Neural cell (in vitro differentiated cells): ENCODE results near the gene PPM1D.

Source experiments
- EP300 ChIP-seq: fragments of 450-650 bp; conservative IDR thresholded peaks from 2 replicates; pipeline ENCODE4 v1.6.1; 2014; ENCODE audit warnings: antibody characterized with exemption, mild to moderate bottlenecking, moderate library complexity; ENCODE audit not compliant: poor library complexity, severe bottlenecking
- EZH2 ChIP-seq: fragments of 200-600, 300-800 bp; shearing (Covaris generic), sonication (generic); IDR thresholded peaks from 2 replicates; pipeline ENCODE4 v1.6.1; 2014; ENCODE audit warnings: antibody characterized with exemption, low read length, borderline replicate concordance, mild to moderate bottlenecking; ENCODE audit not compliant: insufficient read depth, poor library complexity, severe bottlenecking
- MXI1 ChIP-seq: fragments of 450-650 bp; conservative IDR thresholded peaks from 2 replicates; pipeline ENCODE4 v1.6.1; 2014; ENCODE audit warnings: antibody characterized with exemption, mild to moderate bottlenecking; ENCODE audit not compliant: poor library complexity, severe bottlenecking
- POLR2AphosphoS5 ChIP-seq: IDR thresholded peaks from 2 replicates; pipeline ENCODE4 v1.6.1; 2012
- RAD21 ChIP-seq: fragments of 450-650 bp; conservative IDR thresholded peaks from 2 replicates; pipeline ENCODE4 v1.6.1; 2014; ENCODE audit warnings: antibody characterized with exemption, mild to moderate bottlenecking, moderate library complexity
- REST ChIP-seq: IDR thresholded peaks from 2 replicates; pipeline ENCODE4 v1.6.1; 2012; ENCODE audit warnings: borderline replicate concordance
- TAF1 ChIP-seq: IDR thresholded peaks from 2 replicates; pipeline ENCODE4 v1.6.1; 2012; ENCODE audit warnings: low read depth
- TF ChIP-seq, protein P1 (sequence below): fragments of 450-650 bp; IDR thresholded peaks from 2 replicates; pipeline ENCODE4 v1.5.1; 2014; ENCODE audit warnings: antibody characterized with exemption, mild to moderate bottlenecking, moderate library complexity; ENCODE audit not compliant: poor library complexity, severe bottlenecking

GRCh38 chr17:60647705-60648104 is 47.7 kb downstream of the PPM1D start:
- TF ChIP-seq, protein P1, sequence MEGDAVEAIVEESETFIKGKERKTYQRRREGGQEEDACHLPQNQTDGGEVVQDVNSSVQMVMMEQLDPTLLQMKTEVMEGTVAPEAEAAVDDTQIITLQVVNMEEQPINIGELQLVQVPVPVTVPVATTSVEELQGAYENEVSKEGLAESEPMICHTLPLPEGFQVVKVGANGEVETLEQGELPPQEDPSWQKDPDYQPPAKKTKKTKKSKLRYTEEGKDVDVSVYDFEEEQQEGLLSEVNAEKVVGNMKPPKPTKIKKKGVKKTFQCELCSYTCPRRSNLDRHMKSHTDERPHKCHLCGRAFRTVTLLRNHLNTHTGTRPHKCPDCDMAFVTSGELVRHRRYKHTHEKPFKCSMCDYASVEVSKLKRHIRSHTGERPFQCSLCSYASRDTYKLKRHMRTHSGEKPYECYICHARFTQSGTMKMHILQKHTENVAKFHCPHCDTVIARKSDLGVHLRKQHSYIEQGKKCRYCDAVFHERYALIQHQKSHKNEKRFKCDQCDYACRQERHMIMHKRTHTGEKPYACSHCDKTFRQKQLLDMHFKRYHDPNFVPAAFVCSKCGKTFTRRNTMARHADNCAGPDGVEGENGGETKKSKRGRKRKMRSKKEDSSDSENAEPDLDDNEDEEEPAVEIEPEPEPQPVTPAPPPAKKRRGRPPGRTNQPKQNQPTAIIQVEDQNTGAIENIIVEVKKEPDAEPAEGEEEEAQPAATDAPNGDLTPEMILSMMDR, result no peak
- TF ChIP-seq EZH2, result no peak
- no peak for TF ChIP-seq REST
- no peak for TF ChIP-seq POLR2AphosphoS5
- TF ChIP-seq MXI1, result no peak
- TF ChIP-seq EP300, result no peak
- no peak for TF ChIP-seq TAF1
- TF ChIP-seq RAD21, result no peak
